Epithelial cell of proximal tubule (primary cell): Measurements from ENCODE around the gene TAS2R3. TPM values are rescaled to one million over a fixed set of nuclear protein-coding genes. Genes with fewer than 3 reads are reported as not detected.

Source experiments
- DNase-seq: peaks from one replicate; pipeline ENCODE4 v3.0.0-alpha.2; 2011; ENCODE audit warnings: low read depth
- H3K4me3 ChIP-seq: 2 replicates; pipeline ENCODE4 v1.5.1; 2011; ENCODE audit warnings: low read depth, mild to moderate bottlenecking, low read length
- total RNA-seq: library from RNA; depleted of rRNA; stranded (reverse); fragments of >200 nt; gene quantifications from 2 replicates; pipeline ENCODE4 v1.2.3, GENCODE V29; 2015
- TF ChIP-seq, protein P1 (sequence below): conservative IDR thresholded peaks from 2 replicates; pipeline ENCODE4 v1.5.1; 2012; ENCODE audit warnings: low read depth, mild to moderate bottlenecking, low read length

Gene TAS2R3, protein sequence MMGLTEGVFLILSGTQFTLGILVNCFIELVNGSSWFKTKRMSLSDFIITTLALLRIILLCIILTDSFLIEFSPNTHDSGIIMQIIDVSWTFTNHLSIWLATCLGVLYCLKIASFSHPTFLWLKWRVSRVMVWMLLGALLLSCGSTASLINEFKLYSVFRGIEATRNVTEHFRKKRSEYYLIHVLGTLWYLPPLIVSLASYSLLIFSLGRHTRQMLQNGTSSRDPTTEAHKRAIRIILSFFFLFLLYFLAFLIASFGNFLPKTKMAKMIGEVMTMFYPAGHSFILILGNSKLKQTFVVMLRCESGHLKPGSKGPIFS
- 0.35 TPM in 1 of 2 replicates, not detected in the other for total RNA-seq

DNA sequence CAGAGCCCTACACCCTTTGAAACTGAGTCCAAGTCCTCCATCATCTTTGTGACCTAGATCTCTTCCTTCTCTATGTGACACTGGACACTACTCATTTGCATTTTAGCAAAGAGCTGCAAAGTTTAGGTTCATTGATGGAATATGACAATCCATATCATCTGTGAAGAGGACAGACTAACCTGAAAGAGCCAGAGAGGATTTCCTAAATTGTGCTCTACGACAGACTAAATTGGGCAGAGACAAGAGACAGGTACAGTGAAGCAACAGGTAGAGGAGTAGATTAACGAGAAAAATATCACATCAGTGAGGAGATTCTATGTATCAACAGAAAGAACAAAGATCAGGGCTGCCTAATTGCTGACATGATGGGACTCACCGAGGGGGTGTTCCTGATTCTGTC lies at the start of gene TAS2R3:
Gene TAS2R3 (plus strand): TSS at position 301 of the 400 bp plus-strand sequence. CDS start 62 bp downstream, at position 363.
- TF ChIP-seq, protein P1, sequence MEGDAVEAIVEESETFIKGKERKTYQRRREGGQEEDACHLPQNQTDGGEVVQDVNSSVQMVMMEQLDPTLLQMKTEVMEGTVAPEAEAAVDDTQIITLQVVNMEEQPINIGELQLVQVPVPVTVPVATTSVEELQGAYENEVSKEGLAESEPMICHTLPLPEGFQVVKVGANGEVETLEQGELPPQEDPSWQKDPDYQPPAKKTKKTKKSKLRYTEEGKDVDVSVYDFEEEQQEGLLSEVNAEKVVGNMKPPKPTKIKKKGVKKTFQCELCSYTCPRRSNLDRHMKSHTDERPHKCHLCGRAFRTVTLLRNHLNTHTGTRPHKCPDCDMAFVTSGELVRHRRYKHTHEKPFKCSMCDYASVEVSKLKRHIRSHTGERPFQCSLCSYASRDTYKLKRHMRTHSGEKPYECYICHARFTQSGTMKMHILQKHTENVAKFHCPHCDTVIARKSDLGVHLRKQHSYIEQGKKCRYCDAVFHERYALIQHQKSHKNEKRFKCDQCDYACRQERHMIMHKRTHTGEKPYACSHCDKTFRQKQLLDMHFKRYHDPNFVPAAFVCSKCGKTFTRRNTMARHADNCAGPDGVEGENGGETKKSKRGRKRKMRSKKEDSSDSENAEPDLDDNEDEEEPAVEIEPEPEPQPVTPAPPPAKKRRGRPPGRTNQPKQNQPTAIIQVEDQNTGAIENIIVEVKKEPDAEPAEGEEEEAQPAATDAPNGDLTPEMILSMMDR = no peak
- no peak for DNase-seq
- H3K4me3 ChIP-seq = no peak within 1 kb of the TSS

DNA sequence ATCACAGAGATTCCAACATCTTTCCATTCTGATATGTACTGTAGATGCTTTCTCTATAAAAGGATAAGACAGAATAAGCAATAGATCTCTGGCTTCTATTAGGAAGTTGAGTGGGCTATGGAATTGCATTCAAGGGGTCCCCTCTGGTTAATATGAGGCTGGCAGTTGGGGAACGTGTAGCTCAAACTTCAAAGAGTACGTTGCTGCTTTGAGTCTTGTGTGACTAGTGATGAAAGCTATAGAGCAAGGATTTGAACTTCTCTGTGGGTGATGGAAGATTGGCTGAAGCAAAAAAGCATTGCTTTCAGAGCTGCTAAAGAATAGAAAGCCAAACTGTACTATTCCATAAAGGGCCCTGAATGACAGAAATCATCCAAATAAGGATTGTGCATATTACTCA lies 49.3 kb upstream of the TAS2R3 start:
- TF ChIP-seq, protein P1 = no peak
- H3K4me3 ChIP-seq = no peak overlapping the region
- no peak for DNase-seq

DNA sequence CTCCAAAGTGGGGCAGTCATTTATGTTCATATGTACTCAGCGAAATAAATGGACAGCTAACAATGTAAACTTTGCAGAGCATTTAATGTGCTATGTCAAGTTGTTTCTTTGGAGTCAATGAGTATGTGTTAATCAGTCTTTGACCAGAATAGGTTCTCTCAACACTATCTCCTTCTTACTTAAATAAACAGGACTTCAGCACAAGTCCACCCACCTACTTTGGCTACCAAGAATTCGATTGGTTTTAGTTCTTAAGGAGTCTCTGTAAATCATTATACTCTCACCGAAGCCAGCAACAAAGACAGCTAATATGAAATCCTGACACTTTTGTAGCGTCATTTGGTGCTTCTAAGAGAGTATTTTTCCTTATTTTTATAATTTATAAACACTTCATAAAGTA lies 48.9 kb upstream of the TAS2R3 start:
- TF ChIP-seq, protein P1 = no peak
- H3K4me3 ChIP-seq = no peak overlapping the region
- no peak for DNase-seq

DNA sequence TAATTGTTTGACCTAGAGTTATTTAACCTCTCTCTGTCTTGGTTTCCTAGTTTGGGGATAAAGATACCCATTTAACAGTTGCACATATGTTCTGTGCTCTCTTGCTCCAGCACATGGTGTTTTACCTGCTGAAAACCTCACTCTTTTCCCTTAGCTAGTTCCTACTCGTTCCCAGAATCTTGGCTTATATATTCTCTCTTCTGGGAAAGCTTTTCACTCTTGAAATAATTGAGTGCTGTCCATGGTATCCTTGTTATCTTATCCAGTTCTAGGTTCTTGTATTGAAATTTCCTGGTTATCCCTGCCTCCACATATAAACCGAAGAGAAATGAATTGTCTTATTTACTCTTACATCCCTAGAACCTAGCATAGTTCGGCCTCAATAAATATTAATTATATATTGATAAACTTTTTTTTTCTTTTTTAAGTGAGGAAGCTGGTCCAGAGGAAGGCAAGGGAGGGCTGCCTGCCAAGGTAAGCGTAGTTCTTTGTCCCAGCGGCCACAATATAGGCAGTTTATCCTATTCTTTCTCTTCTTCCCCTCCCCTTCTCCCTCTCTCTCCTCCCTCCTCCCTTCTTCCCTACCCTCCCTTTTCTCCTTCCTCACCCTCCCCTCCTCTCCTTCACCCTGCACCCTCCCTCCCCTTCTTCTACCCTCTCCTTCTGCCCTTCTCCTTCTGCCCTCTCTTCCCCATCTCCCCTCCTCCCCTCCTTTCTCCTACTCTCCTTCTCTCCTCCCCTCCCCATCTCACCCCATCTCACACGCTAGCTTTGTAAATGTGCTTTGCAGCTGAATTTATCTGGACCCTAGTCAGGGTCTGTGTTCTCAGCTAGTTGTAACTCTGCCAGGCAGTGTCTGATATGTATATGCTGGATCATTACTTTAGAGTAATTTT lies 47.9 kb upstream of the TAS2R3 start:
- H3K4me3 ChIP-seq = no peak overlapping the region
- TF ChIP-seq, protein P1 = no peak
- no peak for DNase-seq

DNA sequence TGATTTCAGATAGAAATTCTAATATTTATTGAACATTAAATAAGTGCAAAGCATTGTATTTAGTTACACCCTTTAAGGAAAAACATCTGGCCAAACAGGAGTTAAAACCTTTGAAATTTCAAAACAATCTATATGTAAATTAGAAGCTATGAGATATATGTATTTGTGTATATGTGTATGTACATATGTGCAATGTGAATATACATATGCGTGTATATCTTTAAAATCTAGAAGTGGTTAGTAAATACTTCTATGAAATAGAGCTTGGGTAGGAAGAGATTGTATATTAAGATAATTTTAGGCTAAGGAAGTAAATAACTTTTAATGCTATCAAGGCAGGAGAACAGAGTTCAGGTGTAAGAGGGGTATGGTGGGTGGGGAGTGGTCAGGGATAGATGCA lies 46.4 kb upstream of the TAS2R3 start:
- no peak for DNase-seq
- TF ChIP-seq, protein P1 = no peak
- no peak overlapping the region for H3K4me3 ChIP-seq

DNA sequence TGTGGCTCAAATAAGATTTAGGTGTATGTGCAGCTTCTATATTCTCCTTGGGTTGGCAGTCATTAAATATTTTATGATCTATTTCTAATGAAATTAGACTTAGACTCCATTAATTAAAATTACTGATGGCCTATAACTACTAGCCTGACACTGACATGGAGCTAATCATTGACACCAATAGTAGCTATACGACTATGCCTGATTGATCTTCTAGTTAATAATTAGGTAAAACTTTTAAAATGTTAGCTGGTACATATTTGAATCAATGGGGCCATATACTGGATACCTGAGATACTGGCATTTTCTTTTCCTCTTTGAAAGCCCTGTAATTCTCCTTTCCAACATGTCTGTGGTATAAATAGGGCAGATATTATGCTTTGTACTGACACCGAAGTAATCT lies 41.4 kb upstream of the TAS2R3 start:
- no peak overlapping the region for H3K4me3 ChIP-seq
- DNase-seq = no peak
- TF ChIP-seq, protein P1 = no peak
